HL-60 (cell line): ENCODE measurements around the gene SMC4.

Source experiments
- DNase-seq, 2 experiments: peaks; one replicate each; pipeline ENCODE4 v3.0.0-alpha.2; 2010 to 2020; ENCODE audit warnings: low read depth in 1 of 2, low spot score in 1 of 2
- H3K27ac ChIP-seq: fragments of 250-450 bp; sonication (Bioruptor Pico); replicated peaks from 2 replicates; pipeline ENCODE4 v1.5.1; 2020; ENCODE audit warnings: mild to moderate bottlenecking, moderate library complexity
- H3K27me3 ChIP-seq: fragments of 250-450 bp; sonication (Bioruptor Pico); 2 replicates; pipeline ENCODE4 v1.5.1; 2021; ENCODE audit warnings: mild to moderate bottlenecking, moderate library complexity; ENCODE audit not compliant: insufficient read depth, poor library complexity, severe bottlenecking
- H3K4me3 ChIP-seq: replicated peaks from 2 replicates; pipeline ENCODE4 v1.5.1; 2011; ENCODE audit warnings: mild to moderate bottlenecking, control low read depth, low read length; ENCODE audit not compliant: insufficient read depth
- GABPA ChIP-seq: IDR thresholded peaks from 2 replicates; pipeline ENCODE4 v1.6.1; 2012; ENCODE audit warnings: low read depth
- POLR2AphosphoS5 ChIP-seq: IDR thresholded peaks from 2 replicates; pipeline ENCODE4 v1.6.1; 2012; ENCODE audit warnings: low read depth
- SPI1 ChIP-seq: IDR thresholded peaks from 2 replicates; pipeline ENCODE4 v1.6.1; 2012; ENCODE audit warnings: low read depth, mild to moderate bottlenecking, borderline replicate concordance
- TF ChIP-seq, protein P1 (sequence below): IDR thresholded peaks from one replicate; pipeline ENCODE4 v1.5.1; 2011; ENCODE audit warnings: low read length, control low read depth, inconsistent platforms; ENCODE audit not compliant: insufficient read depth
- TF ChIP-seq, protein P2 (sequence below): IDR thresholded peaks from 2 replicates; pipeline ENCODE4 v1.6.1; 2012; ENCODE audit warnings: low read depth; ENCODE audit not compliant: insufficient replicate concordance

The SMC4 gene

DNA sequence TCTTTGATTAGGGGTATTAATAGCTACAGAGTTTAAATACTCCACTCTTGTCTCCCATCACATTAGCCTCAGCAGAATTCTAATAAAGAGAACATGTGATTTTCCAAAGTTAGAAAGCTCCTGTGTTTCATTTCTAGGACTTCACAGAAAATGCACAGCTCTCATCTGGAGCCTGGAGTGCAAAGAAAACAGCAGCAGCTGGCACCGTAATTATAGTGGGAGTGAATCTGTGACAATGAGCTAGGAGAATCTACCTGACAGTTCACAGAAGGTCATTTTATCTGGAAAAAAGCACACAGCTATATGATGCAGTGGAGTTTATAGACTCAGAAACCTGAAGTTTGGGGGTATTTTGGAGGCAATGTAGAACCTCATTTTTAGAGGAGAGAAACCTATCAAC lies 55.5 kb downstream of the SMC4 start:
- TF ChIP-seq, protein P1, sequence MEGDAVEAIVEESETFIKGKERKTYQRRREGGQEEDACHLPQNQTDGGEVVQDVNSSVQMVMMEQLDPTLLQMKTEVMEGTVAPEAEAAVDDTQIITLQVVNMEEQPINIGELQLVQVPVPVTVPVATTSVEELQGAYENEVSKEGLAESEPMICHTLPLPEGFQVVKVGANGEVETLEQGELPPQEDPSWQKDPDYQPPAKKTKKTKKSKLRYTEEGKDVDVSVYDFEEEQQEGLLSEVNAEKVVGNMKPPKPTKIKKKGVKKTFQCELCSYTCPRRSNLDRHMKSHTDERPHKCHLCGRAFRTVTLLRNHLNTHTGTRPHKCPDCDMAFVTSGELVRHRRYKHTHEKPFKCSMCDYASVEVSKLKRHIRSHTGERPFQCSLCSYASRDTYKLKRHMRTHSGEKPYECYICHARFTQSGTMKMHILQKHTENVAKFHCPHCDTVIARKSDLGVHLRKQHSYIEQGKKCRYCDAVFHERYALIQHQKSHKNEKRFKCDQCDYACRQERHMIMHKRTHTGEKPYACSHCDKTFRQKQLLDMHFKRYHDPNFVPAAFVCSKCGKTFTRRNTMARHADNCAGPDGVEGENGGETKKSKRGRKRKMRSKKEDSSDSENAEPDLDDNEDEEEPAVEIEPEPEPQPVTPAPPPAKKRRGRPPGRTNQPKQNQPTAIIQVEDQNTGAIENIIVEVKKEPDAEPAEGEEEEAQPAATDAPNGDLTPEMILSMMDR = no peak
- TF ChIP-seq GABPA (no peak), POLR2AphosphoS5 (no peak), SPI1 (no peak)
- TF ChIP-seq, protein P2, sequence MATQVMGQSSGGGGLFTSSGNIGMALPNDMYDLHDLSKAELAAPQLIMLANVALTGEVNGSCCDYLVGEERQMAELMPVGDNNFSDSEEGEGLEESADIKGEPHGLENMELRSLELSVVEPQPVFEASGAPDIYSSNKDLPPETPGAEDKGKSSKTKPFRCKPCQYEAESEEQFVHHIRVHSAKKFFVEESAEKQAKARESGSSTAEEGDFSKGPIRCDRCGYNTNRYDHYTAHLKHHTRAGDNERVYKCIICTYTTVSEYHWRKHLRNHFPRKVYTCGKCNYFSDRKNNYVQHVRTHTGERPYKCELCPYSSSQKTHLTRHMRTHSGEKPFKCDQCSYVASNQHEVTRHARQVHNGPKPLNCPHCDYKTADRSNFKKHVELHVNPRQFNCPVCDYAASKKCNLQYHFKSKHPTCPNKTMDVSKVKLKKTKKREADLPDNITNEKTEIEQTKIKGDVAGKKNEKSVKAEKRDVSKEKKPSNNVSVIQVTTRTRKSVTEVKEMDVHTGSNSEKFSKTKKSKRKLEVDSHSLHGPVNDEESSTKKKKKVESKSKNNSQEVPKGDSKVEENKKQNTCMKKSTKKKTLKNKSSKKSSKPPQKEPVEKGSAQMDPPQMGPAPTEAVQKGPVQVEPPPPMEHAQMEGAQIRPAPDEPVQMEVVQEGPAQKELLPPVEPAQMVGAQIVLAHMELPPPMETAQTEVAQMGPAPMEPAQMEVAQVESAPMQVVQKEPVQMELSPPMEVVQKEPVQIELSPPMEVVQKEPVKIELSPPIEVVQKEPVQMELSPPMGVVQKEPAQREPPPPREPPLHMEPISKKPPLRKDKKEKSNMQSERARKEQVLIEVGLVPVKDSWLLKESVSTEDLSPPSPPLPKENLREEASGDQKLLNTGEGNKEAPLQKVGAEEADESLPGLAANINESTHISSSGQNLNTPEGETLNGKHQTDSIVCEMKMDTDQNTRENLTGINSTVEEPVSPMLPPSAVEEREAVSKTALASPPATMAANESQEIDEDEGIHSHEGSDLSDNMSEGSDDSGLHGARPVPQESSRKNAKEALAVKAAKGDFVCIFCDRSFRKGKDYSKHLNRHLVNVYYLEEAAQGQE = no peak
- no peak for DNase-seq
- Histone ChIP-seq H3K27ac (no peak overlapping the region), H3K4me3 (no peak overlapping the region), H3K27me3 (no peaks in the 10 kb centered on the region)

DNA sequence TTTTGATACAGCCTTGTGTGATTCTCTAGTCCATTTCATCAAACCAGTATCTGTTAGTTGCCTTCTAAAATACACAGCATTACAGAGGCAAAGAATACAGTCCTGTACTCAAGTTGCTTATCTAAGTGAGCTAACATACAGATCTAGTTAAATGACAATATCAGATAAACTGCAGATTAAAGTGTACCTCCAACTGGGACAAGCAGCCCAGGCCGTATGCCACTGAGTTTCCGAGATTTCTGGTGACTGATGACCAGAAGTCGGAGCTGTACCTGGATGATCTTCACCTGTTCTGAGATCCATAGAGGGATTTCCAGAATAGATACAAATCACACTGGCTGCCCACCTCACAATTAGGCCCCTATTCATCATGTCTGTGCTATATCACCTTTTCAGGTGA lies 56.4 kb downstream of the SMC4 start:
- DNase-seq = no peak
- Histone ChIP-seq H3K4me3 (no peak overlapping the region), H3K27ac (no peak overlapping the region), H3K27me3 (no peaks in the 10 kb centered on the region)
- TF ChIP-seq, protein P1 = no peak
- TF ChIP-seq POLR2AphosphoS5 (no peak), GABPA (no peak), SPI1 (no peak)
- TF ChIP-seq, protein P2 = no peak

DNA sequence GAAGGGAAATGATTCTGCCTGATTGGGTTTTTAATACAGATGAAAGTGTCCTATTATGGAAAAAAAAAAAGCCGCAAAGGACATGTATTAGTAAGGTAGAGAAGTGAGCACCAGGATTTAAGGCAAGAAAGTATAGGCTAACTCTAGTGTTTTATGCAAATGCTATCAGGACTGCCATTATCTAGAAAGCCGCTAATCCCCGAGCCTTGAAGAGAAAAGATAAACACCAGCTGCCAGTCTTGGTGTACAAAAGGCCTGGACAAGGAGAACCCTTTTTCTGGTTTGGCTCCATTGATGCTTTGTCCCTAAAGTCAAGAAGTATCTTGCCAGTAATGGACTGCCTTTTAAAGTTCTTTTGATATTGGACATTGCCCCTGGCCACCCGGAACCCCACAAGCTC lies 58.7 kb downstream of the SMC4 start:
- TF ChIP-seq POLR2AphosphoS5 = no peak
- TF ChIP-seq, protein P1 = no peak
- no peak for TF ChIP-seq GABPA
- TF ChIP-seq, protein P2 = no peak
- no peak for TF ChIP-seq SPI1

More for the DNA sequence above, 58.7 kb downstream of the SMC4 start:
- Histone ChIP-seq H3K4me3 (no peak overlapping the region), H3K27ac (no peak overlapping the region), H3K27me3 (no peaks in the 10 kb centered on the region)
- no peak for DNase-seq
